CD4-positive, alpha-beta memory T cell (primary cell): Measurements from ENCODE around the gene C16orf82. TPM values are rescaled to one million over a fixed set of nuclear protein-coding genes. Genes with fewer than 3 reads are reported as not detected.

Experiments used
- CTCF ChIA-PET: fragments of 350-600 bp; sonication (Branson Sonifier 250); formaldehyde crosslinking; loops from one replicate; lab custom pipeline; 2021; ENCODE audit warnings: inconsistent platforms; ENCODE audit not compliant: partially characterized antibody; lab: Charles Lee
- POLR2A ChIA-PET: fragments of 350-600 bp; sonication (Branson Sonifier 250); formaldehyde crosslinking; loops from one replicate; lab custom pipeline; 2021; ENCODE audit not compliant: partially characterized antibody; lab: Charles Lee
- DNase-seq, 5 donors: peaks; one replicate each; pipeline versions ENCODE4 v3.0.0 to v3.0.0-alpha.2; 2020 to 2022; ENCODE audit warnings: mixed read lengths in 1 of 5
- H3K27ac ChIP-seq: one replicate; pipeline ENCODE4 v1.7.0; 2013; ENCODE audit warnings: low read depth, low read length
- H3K27me3 ChIP-seq: 2 replicates; pipeline ENCODE4 v1.7.0; 2013; ENCODE audit warnings: mild to moderate bottlenecking, low read length, moderate library complexity; ENCODE audit not compliant: insufficient read depth
- H3K36me3 ChIP-seq: 2 replicates; pipeline ENCODE4 v1.7.0; 2013; ENCODE audit warnings: mild to moderate bottlenecking, low read length, moderate library complexity; ENCODE audit not compliant: insufficient read depth
- H3K4me1 ChIP-seq: 2 replicates; pipeline ENCODE4 v1.7.0; 2013; ENCODE audit warnings: mild to moderate bottlenecking, low read length, moderate library complexity; ENCODE audit not compliant: insufficient read depth
- H3K4me3 ChIP-seq, 2 donors: one replicate each; pipeline ENCODE4 v1.7.0; 2013; ENCODE audit warnings: low read length in 2 of 2, mild to moderate bottlenecking in 1 of 2
- H3K9me3 ChIP-seq, 2 donors: one replicate each; pipeline ENCODE4 v1.7.0; 2013; ENCODE audit warnings: low read length in 2 of 2, control low read depth in 1 of 2; ENCODE audit not compliant: control insufficient read depth in 1 of 2
- H3K27ac Mint-ChIP-seq, 7 donors: one replicate each; pipeline ENCODE4 v1.8.0; 2020 to 2021; ENCODE audit warnings: mixed read lengths in 7 of 7, mild to moderate bottlenecking in 6 of 7, inconsistent platforms in 3 of 7, moderate library complexity in 3 of 7
- H3K27me3 Mint-ChIP-seq, 2 donors: one replicate each; pipeline ENCODE4 v1.8.0; 2020 to 2021; ENCODE audit warnings: mixed read lengths in 2 of 2
- H3K36me3 Mint-ChIP-seq, 2 donors: one replicate each; pipeline ENCODE4 v1.8.0; 2020 to 2021; ENCODE audit warnings: mixed read lengths in 2 of 2, inconsistent platforms in 1 of 2, mild to moderate bottlenecking in 1 of 2
- H3K4me1 Mint-ChIP-seq, 4 donors: one replicate each; pipeline ENCODE4 v1.8.0; 2020 to 2021; ENCODE audit warnings: mixed read lengths in 4 of 4, mild to moderate bottlenecking in 1 of 4
- H3K4me3 Mint-ChIP-seq, 8 donors: one replicate each; pipeline ENCODE4 v1.8.0; 2020 to 2021; ENCODE audit warnings: mixed read lengths in 8 of 8, mild to moderate bottlenecking in 7 of 8, moderate library complexity in 6 of 8, inconsistent platforms in 3 of 8
- H3K9me3 Mint-ChIP-seq, 8 donors: one replicate each; pipeline ENCODE4 v1.8.0; 2020 to 2021; ENCODE audit warnings: mixed read lengths in 8 of 8, mild to moderate bottlenecking in 5 of 8, inconsistent platforms in 3 of 8, moderate library complexity in 1 of 8
- intact Hi-C: fragments of 100-400 bp; cut with micrococcal nuclease; formaldehyde crosslinking; loops from one replicate; pipeline ENCODE4 v1.15.1; 2023
- polyA plus RNA-seq, 2 donors: library from polyadenylated mRNA; unstranded; fragments of 300-500 nt; fragmentation: Illumina TruSeq; gene quantifications; one replicate each; pipeline ENCODE4 v1.2.3, GENCODE V29; 2021
- total RNA-seq, 2 experiments: library from RNA; stranded (reverse); gene quantifications; one replicate each; pipeline ENCODE4 v1.2.3, GENCODE V29; 2021

The C16orf82 gene
- total and polyA plus RNA-seq, 4 experiments from 2014 or later, result not detected

- intact Hi-C loops, result no loop called here
- Mint-ChIP-seq H3K9me3 (no peaks in the 10 kb centered on the region), H3K4me3 (no peak overlapping the region), H3K4me1 (no peaks in the 10 kb centered on the region), H3K27me3 (peaks cover 10 to 29% of the 10 kb centered on the region in 2 donors), H3K36me3 (no peaks in the 10 kb centered on the region), H3K27ac (no peak overlapping the region)
- no peak overlapping the region for H3K4me3 ChIP-seq
- no peak overlapping the region for H3K27ac ChIP-seq
- H3K27me3 ChIP-seq, result peaks cover 3% of the 10 kb centered on the region
- no peaks in the 10 kb centered on the region for H3K36me3 ChIP-seq
- DNase-seq, result no peak
- H3K9me3 ChIP-seq, result no peaks in the 10 kb centered on the region
- POLR2A ChIA-PET, result no interaction called here
- CTCF ChIA-PET, result no interaction called here
- no peaks in the 10 kb centered on the region for H3K4me1 ChIP-seq
Measured at GRCh38 chr16:27033281-27033979, 33.3 kb upstream of the C16orf82 start.

- Mint-ChIP-seq H3K4me1 (no peaks in the 10 kb centered on the region), H3K9me3 (no peaks in the 10 kb centered on the region), H3K36me3 (no peaks in the 10 kb centered on the region), H3K4me3 (no peak overlapping the region), H3K27ac (no peak overlapping the region), H3K27me3 (peaks cover 9% of the 10 kb centered on the region in 2 donors)
- intact Hi-C loops, result no loop called here
- H3K4me1 ChIP-seq, result no peaks in the 10 kb centered on the region
- no peaks in the 10 kb centered on the region for H3K36me3 ChIP-seq
- H3K4me3 ChIP-seq, result no peak overlapping the region
- peaks cover 3% of the 10 kb centered on the region for H3K27me3 ChIP-seq
- POLR2A ChIA-PET, result no interaction called here
- no peak for DNase-seq
- H3K27ac ChIP-seq, result no peak overlapping the region
- no peaks in the 10 kb centered on the region for H3K9me3 ChIP-seq
- CTCF ChIA-PET, result no interaction called here
Measured at GRCh38 chr16:27040732-27041131, 26.0 kb upstream of the C16orf82 start.

- ChIA-PET CTCF (no interaction called here), POLR2A (no interaction called here)
- Mint-ChIP-seq H3K4me1 (no peaks in the 10 kb centered on the region), H3K9me3 (no peaks in the 10 kb centered on the region), H3K36me3 (no peaks in the 10 kb centered on the region), H3K27ac (no peak overlapping the region), H3K27me3 (peaks cover 1 to 2% of the 10 kb centered on the region in 2 donors), H3K4me3 (no peak overlapping the region)
- intact Hi-C loops, result no loop called here
- Histone ChIP-seq H3K4me1 (no peaks in the 10 kb centered on the region), H3K4me3 (no peak overlapping the region), H3K27ac (no peak overlapping the region), H3K36me3 (no peaks in the 10 kb centered on the region), H3K9me3 (no peaks in the 10 kb centered on the region), H3K27me3 (no peaks in the 10 kb centered on the region)
- DNase-seq, result no peak
Measured at GRCh38 chr16:27046958-27047518, 19.7 kb upstream of the C16orf82 start.

- Mint-ChIP-seq H3K27me3 (peaks cover 1 to 2% of the 10 kb centered on the region in 2 donors), H3K4me3 (no peak overlapping the region), H3K9me3 (no peaks in the 10 kb centered on the region), H3K27ac (no peak overlapping the region), H3K4me1 (no peaks in the 10 kb centered on the region), H3K36me3 (no peaks in the 10 kb centered on the region)
- Histone ChIP-seq H3K4me3 (no peak overlapping the region), H3K9me3 (no peaks in the 10 kb centered on the region), H3K36me3 (no peaks in the 10 kb centered on the region), H3K4me1 (no peaks in the 10 kb centered on the region), H3K27ac (no peak overlapping the region), H3K27me3 (no peaks in the 10 kb centered on the region)
- POLR2A ChIA-PET, result no interaction called here
- CTCF ChIA-PET, result no interaction called here
- no peak for DNase-seq
- intact Hi-C loops, result no loop called here
Measured at GRCh38 chr16:27048316-27048715, 18.4 kb upstream of the C16orf82 start.

- peaks cover 0 to 1% of the 10 kb centered on the region in 2 donors for H3K27me3 Mint-ChIP-seq
- Histone ChIP-seq H3K4me1 (no peaks in the 10 kb centered on the region), H3K27me3 (no peaks in the 10 kb centered on the region), H3K9me3 (no peaks in the 10 kb centered on the region), H3K36me3 (no peaks in the 10 kb centered on the region), H3K27ac (no peak overlapping the region), H3K4me3 (no peak overlapping the region)
- POLR2A ChIA-PET, result no interaction called here
- intact Hi-C loops, result no loop called here
- CTCF ChIA-PET, result no interaction called here
- DNase-seq, result no peak
- H3K36me3 Mint-ChIP-seq, result no peaks in the 10 kb centered on the region
- H3K4me3 Mint-ChIP-seq, result no peak overlapping the region
- H3K4me1 Mint-ChIP-seq, result no peaks in the 10 kb centered on the region
- H3K9me3 Mint-ChIP-seq, result no peaks in the 10 kb centered on the region
- H3K27ac Mint-ChIP-seq, result no peak overlapping the region
Measured at GRCh38 chr16:27049117-27049516, 17.6 kb upstream of the C16orf82 start.

- Mint-ChIP-seq H3K36me3 (no peaks in the 10 kb centered on the region), H3K27ac (no peak overlapping the region), H3K27me3 (peaks cover 0 to 4% of the 10 kb centered on the region in 2 donors), H3K4me1 (no peaks in the 10 kb centered on the region), H3K4me3 (no peak overlapping the region), H3K9me3 (peaks cover 0 to 2% (median 0%) of the 10 kb centered on the region in 8 donors)
- ChIA-PET CTCF (no interaction called here), POLR2A (no interaction called here)
- Histone ChIP-seq H3K9me3 (no peaks in the 10 kb centered on the region), H3K4me1 (no peaks in the 10 kb centered on the region), H3K36me3 (no peaks in the 10 kb centered on the region), H3K4me3 (no peak overlapping the region), H3K27me3 (no peaks in the 10 kb centered on the region), H3K27ac (no peak overlapping the region)
- no peak for DNase-seq
- intact Hi-C loops, result loop anchor here (10.0 kb wide), 1 partner anchor 63 kb away; no protein-coding TSS in a partner anchor
Measured at GRCh38 chr16:27052007-27052406, 14.7 kb upstream of the C16orf82 start.

- intact Hi-C loops, result loop anchor here (10.0 kb wide), 1 partner anchor 61 kb away; no protein-coding TSS in a partner anchor
- Mint-ChIP-seq H3K4me3 (no peak overlapping the region), H3K36me3 (no peaks in the 10 kb centered on the region), H3K27ac (no peak overlapping the region), H3K4me1 (no peaks in the 10 kb centered on the region), H3K9me3 (peaks cover 0 to 2% (median 0%) of the 10 kb centered on the region in 8 donors), H3K27me3 (peaks cover 0 to 6% of the 10 kb centered on the region in 2 donors)
- ChIA-PET CTCF (no interaction called here), POLR2A (no interaction called here)
- H3K27me3 ChIP-seq, result no peaks in the 10 kb centered on the region
- H3K36me3 ChIP-seq, result no peaks in the 10 kb centered on the region
- no peak overlapping the region for H3K27ac ChIP-seq
- DNase-seq, result no peak
- H3K4me1 ChIP-seq, result no peaks in the 10 kb centered on the region
- no peaks in the 10 kb centered on the region for H3K9me3 ChIP-seq
- no peak overlapping the region for H3K4me3 ChIP-seq
Measured at GRCh38 chr16:27053996-27054395, 12.7 kb upstream of the C16orf82 start.
